Measurements from ENCODE around the gene ID4.

DNA sequence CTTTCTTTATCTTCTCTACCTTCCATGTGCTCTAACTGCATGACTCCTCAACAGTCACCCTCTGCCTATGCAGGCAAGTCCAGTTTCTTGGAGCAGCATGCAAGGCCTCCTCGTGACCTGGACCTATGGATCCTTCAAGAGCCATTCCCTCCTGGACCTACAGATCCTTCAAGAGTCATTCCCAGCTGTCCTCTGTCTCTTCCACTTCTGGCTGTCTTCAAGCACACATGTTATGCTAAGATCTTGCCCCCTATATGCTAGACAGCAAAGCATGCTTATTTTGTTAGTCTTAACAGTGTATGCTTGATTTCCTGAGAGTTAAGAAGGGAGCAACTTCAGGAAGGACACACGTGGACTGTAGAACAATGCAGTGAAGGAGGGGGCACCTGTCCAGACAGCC, 7.5 kb downstream of the ID4 start:
- TF ChIP-seq, protein P1, sequence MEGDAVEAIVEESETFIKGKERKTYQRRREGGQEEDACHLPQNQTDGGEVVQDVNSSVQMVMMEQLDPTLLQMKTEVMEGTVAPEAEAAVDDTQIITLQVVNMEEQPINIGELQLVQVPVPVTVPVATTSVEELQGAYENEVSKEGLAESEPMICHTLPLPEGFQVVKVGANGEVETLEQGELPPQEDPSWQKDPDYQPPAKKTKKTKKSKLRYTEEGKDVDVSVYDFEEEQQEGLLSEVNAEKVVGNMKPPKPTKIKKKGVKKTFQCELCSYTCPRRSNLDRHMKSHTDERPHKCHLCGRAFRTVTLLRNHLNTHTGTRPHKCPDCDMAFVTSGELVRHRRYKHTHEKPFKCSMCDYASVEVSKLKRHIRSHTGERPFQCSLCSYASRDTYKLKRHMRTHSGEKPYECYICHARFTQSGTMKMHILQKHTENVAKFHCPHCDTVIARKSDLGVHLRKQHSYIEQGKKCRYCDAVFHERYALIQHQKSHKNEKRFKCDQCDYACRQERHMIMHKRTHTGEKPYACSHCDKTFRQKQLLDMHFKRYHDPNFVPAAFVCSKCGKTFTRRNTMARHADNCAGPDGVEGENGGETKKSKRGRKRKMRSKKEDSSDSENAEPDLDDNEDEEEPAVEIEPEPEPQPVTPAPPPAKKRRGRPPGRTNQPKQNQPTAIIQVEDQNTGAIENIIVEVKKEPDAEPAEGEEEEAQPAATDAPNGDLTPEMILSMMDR (IDR thresholded peaks at IDR 0.05) = no peak
- no peak for TF ChIP-seq POLR2A (IDR thresholded peaks at IDR 0.05)
- no peak for TF ChIP-seq POLR2AphosphoS5 (IDR thresholded peaks at IDR 0.05; ENCODE audit: insufficient read depth in 1 of 2, low read depth in 1 of 2)

Measured in vagina (tissue), 2 donors.